ENCODE results near the gene PARP14.
"Not testable (repeated sequence)": the region's sequence is repeated elsewhere in the genome, so short reads cannot be mapped to it uniquely, and the experiment has no call there.

PARP14 gene

DNA sequence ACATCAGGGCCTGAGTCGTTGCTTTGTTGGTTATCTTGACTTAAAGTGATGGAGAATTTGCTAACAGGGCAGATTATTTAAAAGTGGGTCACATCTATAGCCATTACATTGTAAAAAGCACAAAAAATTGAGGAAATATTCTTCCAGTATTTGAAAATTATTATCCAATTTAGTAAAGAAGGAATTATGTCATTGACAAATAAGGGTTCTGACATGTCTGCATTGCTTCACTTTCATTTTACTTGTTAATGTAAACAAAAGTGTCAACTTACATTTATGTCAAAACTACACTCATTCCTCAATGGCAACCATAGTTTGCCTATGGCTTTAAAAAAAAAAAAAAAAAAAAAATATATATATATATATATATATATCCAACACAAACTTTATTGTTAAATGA, 3.4 kb upstream of the PARP14 start:
- no peak for DNase-seq

DNA sequence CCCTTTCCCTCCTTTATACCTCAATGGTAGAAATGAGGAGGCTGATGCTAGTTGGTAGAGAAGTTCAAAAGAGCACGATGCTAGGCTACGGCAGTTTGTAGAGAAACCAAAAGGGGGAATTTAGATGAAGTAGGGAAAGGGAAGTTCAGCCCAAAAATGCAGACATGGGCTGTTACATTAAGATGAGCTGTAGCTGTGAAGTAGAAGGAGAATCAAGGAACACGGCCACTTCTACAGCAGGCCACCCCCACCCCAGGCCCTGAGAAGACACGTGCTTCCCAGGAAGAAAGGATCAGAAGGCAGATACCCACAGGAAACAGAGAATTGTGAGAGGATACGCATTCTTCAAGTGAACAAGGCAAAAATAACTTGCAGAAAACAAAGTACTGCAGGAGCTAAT, 2.1 kb upstream of the PARP14 start:
- no peak for DNase-seq

DNA sequence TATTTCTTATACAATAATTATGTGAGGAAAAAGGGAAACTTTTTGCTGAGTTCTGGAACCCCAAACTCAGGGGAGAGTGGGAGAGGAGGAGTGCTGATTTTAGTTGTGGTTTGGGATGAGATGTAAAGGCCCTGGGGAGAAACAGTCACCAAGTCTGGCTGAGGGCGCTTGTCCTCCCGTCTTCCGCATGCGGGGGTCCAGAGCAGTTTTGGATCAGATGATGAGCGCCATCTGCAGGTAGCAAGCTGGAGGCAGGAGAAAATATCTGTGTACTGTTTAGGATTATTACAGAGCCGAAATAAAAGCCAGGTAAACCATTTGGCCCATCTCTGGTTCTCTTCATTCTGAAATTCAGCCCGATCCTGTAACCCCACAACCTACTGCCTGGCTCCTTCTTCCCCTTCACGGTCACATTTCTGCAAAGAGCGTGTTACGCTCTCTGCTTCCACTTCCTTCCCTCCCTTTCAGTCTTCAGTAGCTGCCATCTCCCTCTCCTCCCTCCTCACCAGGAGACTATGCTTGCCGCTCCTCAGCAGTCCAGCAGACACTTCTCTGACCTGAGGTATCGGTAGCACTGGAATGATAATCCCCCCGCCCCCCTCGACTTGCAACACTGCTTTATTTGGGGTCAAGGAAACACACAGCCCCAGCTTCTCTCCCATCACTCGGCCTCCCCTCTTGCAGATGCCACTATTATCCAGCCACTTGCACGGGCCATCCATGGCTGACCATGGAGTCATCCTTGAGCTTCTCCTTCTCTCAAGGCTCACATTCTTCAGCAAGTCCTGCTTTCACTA, 1.4 kb upstream of the PARP14 start:
- peak; percentile 90 for DNase-seq

DNA sequence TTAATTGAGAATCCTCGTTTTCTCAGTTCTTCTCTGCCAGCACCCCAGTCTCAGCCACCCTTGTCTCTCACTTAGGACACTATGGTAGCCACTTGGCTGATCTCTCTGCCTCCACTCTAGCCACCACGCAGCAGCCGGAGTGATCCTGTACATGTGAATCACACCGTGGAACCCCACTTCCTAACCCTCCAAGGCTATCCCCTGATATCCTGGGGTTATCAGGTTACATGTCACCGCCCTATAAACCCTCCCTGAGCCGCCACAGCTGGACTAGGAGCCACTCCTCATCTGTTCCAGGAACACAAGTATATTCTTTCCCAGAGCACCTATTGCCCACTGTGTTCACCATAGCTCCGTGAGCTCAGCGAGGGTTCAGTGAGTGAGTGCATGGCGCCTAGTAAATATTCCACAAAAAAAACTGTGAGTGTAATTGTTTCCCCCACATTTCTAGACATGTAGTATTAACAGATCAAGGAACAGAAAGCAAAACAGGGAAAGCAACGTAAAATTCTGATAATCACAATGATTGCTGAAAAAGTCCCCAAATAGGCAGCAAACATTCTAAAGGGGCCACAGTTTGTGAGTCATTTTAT, 661 bp upstream of the PARP14 start:
- DNase-seq: peak; percentile 12

DNA sequence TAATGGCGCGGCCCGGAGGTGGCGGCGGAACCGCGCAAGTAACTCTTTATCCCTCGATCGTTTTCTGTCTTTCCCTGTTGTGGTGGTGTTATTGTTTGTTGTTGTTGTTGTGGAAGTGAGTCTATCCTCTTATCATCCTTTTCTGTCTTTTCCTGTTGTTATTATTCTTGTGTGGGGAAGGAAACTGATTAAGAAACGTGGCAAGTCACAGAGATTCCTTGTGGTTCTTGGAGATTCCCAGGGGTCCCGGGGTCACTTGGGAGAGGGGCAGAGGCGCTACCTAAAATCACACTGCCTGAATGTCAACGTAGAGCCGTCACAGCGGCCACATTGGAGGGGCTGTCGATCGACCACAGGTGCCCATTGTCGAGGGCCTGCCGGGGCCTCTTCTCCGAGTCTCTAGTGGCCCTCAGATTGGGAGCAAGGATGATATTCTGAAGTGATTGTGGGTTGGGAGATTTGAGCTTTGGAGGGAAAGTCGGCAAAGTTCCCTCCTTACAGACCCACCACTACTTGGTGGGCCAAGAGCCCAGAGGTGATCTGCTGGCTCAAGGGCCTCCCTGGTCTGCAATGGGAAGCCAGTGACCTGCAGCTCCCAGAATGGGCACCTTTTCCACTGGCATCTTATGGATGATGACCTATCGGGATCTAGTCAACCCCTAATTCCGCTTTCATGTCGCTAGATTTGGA, 790 bp downstream of the PARP14 start:
- DNase-seq: no peak

DNA sequence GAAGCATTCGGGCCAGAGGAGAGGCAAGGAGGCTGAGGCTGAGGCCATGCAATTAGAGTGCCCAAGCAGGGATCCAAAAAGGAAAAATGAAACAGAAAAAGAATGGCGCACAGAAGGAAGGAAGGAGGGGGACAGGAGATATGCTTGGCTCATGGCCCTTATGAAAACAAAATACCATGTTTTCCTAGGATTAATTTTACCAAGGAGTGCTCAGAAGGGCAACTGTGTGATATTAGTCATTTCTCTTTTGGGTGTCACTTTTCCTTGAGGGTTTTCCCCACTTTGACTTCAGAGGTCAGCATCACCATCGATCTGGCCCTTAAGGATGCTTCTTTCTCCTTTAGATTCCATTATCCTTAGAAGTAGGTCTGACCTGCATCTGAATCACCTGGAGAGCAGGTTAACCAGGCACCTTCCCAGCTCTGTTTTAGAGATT, 1.4 kb downstream of the PARP14 start:
- no peak for DNase-seq

DNA sequence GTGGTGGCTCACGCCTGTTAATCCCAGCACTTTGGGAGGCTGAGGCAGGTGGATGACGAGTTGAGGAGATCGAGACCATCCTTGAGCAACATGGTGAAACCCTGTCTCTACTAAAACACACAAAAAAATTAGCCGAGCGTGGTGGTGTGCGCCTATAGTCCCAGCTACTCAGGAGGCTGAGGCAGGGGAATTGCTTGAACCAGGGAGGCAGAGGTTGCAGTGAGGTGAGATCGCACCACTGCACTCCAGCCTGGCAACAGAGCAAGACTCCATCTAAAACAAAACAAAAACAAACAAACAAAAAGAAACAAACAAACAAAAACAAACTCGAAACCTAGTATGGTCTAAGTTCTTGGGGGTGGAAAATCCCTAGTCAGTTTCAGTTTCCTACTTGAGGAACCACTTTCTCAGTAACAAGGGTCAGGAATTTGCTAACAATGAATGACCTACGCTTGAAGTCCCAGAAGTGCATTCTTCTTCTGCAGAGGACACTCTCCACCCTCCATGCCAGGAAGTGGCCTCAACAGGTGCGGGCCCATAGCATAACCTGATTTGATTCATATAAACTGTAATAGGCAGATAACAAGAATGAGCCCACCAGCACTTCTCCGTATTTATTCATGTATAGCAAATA, 2.3 kb downstream of the PARP14 start:
- not testable (repeated sequence) for DNase-seq

DNA sequence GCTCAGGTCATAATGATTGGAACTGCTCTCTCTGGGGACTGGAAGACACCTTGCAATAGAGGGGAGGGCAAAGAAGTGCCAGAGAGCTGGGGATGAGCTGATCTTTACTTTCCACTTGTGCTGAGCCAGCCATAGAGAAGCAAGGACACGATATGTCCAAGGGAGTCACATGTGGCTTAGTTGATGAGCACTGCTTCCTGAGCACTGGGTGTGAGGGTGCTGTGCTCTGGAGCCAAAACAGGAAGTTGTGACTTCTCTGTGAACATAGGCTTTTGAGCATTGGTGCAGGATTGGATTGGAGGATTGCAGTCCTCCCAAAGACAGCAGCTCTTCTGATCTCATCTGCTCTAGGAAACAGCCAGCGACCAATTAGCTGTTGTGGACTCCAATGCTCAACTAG, 6.7 kb downstream of the PARP14 start:
- no peak for DNase-seq

DNA sequence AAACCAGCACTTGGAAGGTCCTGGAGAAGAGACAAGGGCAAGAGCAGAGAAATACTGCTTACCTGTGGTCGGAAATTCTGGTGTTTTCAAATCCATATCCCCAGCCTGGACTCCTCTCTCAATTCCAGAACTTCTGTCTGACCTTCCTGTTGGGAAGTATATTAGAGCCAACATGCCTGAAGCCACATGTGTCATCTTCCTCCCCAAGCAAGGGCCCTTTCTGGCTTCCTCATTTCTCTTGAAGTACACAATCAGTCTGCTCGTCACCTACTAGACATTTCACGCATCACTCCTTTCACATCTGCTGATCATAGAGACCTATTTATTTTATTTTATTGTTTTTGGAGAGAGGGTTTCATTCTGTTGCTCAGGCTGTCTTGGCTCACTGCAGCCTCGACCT, 8.4 kb downstream of the PARP14 start:
- DNase-seq: no peak

DNA sequence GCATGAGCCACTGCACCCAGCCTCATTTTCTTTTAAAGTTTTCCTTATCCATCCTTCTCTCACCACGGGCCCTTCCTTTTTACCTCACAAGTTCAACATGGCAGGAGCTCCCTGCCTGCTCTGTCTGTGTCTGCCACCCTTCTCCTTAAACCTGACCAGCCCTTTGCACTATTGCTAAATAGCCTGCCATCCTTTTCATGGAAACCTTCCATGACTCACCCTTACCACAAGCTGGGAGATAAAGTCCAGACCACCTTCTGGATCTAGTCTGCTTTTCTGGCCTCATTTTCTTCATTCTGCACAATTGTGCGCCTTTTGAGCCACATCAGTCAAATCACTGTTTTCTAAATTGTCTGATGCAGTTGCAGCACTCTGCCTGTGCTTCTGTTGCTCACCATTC, 8.9 kb downstream of the PARP14 start:
- DNase-seq: no peak

DNA sequence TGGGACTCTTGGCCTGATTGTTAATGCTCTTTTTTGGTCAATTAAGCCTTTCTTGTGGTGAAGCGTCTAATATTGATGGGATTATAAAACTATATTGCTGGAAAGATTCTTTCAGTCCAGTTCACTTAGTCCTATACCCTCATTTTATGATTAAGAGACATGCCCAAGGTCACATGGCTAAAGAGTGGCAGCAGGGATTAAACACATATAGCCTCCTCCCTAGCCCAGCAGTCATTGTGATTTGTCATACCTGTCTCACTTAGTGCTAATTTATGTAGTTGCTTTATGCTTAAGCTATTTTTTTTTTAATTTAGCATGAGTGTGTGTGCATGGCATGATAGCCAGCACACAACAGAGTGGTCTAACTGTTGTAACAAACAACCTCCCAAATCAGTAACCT, 9.5 kb downstream of the PARP14 start:
- no peak for DNase-seq

DNA sequence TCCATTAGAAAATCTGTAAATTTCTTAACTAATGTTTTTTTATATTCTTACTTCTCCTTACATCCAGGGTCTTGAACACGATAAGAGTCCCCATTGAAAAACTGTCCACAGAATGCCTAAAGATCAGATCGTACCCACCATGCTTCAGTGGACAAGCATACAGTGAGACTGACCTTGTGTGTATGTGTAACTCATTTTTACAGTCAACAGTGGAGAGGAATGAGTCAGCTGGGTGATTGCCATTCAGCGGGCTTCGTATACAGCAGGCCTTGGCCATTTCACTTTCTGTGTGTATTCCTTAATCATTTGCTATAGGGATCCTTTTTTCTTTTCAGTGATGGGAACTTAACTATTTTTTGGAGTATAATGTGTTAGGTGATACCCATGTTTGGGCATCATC, 10.6 kb downstream of the PARP14 start:
- no peak for DNase-seq

DNA sequence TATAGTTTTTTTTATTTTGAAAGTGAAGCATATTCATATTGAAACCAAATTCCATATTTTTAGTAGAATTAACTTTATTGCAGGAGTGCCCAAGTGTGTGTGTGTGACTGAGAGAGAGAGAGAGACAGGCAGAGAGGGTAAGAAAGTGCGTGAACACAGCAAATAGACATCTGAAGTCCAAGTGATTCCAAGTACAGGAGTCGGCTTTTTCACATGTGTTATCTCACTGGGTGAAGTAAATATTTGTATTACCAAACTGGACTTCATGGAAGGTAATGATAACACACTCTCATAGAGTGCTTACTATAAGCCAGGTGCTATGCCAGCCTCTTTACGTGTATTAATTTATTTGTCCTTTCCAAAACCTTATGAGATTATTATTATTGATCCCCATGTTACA, 12.0 kb downstream of the PARP14 start:
- DNase-seq: no peak

DNA sequence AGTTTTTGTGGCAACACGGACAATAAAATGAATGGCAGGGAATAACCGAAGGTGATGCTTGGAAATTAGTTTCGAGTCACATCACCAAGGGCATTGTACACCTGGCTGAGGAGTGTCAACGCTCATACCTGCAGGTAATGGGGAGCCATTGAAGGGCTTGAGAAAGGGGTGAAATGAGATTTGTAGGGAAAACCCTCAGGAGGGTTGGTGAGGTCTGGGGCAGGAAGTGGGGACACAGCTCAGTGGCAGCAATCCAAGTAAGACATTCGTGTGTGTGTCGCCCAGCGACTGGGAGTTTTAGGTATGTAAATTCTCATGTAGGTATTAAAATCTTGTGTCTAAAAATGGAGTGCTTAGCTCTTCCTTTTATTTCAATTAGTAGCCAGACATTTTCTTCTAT, 14.3 kb downstream of the PARP14 start:
- DNase-seq: no peak

DNA sequence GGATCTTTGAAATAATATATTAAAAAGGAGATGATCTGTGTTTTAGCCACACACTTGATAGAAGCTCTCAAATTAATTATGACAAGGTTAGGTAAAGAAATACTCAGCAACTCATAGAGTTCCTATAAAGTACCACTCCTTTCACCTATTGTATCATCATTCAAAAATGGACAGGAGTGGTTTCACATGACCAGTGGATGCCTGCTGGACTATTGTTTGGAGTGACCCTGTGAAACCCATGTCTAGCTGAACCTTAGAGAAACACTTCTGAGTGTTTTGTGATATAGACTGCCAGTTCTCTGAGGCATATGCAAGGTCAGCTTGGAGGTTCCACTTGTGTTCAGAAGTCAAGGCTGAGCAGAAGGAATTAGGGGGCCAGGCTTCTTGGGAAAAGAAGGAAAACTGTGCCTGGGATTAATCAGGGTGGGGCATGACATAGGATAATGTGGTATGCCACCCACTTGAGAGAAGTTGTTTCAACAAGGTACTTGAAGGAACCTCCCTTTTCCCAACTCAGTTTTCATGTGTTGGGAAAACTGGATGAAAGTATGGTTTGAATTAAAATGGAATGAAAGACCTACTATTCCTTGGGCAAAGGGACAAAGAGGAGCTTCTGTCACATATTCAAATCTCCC, 15.4 kb downstream of the PARP14 start:
- DNase-seq: no peak

DNA sequence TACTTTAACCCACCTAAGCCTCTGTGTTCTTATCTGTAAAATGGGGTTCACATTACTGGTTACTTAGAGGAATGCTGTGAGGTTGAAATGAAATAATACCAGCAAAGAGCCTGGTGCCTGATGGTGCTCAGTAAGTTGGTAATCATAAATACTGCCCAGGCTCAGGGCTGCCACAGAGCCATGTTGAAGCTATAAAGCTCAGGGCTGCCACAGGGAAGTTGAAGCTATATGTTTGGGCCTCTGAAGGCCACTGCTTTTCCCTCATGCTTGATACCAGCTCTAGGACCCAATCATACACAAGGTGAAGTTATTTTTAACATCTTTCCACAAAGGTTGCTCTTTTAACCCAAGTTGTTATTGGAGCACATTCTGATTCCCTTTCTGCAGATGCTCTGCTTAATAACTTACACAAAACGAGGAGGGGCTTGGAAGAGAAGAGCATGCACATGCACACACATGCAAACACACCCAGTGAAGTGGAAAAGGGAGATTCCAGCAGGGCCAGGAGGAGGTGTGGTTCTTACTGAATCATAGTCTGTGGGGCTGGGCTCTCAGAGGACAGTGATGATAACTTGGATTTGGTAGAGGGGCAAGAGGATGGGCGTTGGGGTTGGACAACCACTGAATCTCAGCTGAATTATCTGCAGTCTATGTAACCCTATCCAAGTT, 17.4 kb downstream of the PARP14 start:
- DNase-seq: no peak

DNA sequence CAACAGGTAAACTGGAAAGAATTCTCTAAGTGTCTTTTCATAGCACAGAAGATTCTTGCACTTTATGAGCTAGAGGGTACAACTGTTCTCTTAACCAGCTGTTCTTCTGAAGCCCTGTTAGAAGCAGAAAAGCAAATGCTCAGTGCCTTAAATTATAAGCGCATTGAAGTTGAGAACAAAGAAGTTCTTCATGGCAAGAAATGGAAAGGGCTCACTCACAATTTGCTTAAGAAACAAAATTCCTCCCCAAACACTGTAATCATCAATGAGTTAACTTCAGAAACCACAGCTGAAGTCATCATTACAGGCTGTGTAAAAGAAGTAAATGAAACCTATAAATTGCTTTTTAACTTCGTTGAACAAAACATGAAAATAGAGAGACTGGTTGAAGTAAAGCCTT, 19.6 kb downstream of the PARP14 start:
- no peak for DNase-seq

DNA sequence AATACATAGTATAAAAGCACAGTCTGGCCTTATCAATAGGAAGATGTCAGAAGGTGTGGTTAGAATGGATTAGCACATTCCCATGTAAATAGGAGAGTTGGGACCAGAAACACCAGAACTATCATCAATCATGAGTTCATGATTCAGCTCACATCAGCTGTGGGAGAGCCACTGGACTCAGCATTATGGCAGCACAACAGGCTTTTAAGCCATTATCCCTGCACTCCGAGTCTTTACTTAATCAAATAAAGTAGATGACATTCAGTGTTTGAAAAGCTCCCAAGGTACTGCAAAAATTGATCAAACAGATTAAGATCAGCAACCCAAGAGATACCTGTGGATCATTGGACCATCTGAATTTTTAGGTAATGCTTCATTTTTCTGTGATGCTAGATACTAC, 24.7 kb downstream of the PARP14 start:
- DNase-seq: no peak

DNA sequence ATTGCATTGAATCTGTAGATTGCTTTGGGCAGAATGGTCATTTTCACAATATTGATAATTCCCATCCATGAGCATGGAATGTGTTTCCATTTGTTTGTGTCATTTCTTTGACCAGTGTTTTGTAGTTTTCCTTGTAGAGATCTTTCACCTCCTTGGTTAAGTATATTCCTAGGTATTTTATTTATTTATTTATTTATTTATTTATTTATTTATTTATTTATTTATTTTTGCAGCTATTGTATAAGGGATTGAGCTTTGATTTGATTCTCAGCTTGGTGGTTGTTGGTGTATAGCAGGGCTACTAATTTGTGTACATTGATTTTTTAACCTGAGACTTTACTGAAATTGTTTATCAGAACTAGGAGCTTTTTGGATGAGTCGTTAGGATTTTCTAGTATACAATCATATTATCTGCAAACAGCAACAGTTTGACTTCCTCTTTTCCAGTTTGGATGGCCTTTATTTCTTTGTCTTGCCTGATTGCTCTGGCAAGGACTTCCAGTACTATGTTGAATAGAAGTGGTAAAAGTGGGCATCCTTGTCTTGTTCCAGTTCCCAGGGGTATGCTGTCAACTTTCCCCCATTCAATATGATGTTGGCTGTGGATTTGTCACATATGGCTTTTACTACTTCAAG, 30.1 kb downstream of the PARP14 start:
- not testable (repeated sequence) for DNase-seq

DNA sequence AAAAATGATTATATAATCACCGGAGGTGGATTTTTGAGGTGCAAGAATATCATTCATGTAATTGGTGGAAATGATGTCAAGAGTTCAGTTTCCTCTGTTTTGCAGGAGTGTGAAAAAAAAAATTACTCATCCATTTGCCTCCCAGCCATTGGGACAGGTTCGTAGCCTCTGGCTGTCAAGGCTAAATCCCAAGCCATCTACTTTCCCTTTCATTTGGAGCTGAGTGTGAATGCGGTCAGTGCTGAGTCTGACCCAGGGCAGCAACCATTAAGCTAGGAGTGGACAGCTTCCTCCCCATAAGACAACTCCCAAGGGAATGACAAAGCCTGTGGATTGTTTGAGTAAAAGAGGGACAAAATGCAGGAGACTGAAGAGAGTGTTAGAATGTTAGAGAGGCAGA, 33.6 kb downstream of the PARP14 start:
- DNase-seq: no peak

DNA sequence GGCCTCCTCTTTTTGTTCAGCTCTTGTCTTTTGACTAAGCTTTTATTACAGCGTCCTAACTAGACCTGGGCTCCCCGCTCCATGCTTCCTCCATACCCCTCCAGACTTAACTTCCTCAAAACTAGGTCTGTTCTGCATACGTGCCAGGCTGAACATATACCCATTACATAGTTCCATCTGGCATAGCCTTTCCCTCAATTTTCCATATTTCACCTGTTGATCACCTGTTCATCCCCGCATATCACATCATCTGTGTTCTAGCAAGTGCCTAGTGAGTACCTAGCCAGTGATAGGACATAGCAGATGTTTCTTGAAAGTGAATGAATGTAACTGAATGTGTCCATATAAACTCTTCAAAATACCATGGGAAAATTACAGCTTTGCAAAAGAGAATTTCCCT, 36.0 kb downstream of the PARP14 start:
- no peak for DNase-seq

DNA sequence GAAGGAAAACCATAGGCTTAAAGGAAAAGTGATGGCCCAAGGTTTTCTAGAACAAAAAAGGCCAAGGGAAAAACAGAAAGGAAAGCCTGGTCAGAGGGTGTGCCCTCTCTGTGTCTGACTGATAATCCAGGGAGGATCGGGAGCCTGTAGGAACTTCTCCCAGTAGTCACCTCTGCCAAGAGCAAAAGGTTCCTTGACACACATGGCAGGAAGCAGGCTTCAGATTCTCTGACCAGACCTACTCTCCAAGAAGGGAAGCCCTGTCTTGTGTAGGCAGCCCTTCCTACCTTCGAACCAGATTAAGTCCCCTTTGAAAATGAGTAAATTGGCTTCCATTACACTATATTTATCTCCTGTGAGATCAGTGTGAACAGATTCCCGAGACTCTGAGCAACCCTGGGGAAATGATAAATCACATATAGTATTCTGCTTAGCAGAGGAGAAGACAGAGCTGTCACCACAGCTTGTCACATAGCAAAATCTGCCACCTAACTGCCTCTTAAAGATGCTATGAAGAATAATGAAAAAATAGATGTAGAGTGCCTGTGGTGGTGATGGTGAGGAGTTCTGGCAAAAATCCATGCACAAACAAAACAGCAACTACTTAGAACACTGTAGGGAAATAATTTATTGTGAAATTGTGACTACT, 38.8 kb downstream of the PARP14 start:
- no peak for DNase-seq

Data from activated CD4-positive, alpha-beta T cell treated with anti-CD3 and anti-CD28 coated beads, Interleukin-2, Interleukin-6, amounts not matched to agents 100 ng/mL and 50 ng/mL, durations not matched to agents 16 hours and 8 hours (primary cell).